Measurements from ENCODE around the gene HES1. TPM values are rescaled to one million over a fixed set of nuclear protein-coding genes. Genes with fewer than 3 reads are reported as not detected.
"Not testable (repeated sequence)": the region's sequence is repeated elsewhere in the genome, so short reads cannot be mapped to it uniquely, and the experiment has no call there.

Gene HES1
- total RNA-seq, 1 experiment from 2014 or later = 44.1 TPM

DNA sequence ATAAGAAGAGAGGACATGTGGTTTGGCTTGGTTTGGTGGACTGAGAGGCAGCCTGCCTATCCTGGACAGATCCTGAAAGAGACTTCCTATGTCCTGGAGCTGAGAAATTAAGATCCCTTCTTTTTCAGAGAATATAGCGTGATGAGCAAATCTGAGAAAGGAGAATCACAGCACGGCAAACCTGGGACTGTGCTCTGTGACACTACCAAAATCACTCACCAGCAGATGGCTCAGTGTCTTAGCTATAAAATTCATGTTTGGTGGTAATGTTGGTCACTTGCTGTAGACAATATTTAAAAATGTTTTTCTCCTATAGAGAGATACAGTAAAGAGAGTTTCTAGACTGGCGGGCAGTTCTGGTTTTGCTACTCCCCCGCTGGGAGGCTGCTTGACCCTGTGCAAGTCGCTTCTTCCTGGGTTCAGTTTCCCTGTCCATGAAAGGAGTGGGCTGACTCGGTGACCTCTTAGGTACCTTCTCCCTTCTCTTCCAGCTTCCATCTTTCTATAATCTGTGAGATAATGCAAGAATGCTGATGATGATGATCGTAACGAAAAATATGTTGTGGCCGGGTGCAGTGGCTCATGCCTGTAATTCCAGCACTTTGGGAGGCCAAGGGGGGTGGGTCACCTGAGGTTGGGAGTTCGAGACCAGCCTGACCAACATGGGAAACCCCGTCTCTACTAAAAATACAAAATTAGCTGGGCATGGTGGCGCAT is 7.6 kb upstream of the HES1 start:
- H3K36me3 ChIP-seq = no peaks in the 10 kb centered on the region
- peaks cover 18% of the 10 kb centered on the region for H3K4me1 ChIP-seq (replicated peaks)
- H3K27me3 ChIP-seq (replicated peaks) = no peaks in the 10 kb centered on the region
- H3K27ac ChIP-seq = no peak overlapping the region
- no peaks in the 10 kb centered on the region for H3K9me3 ChIP-seq (replicated peaks)
- no peak overlapping the region for H3K4me3 ChIP-seq
- DNase-seq (ENCODE audit: low read depth in 1 of 2, low spot score in 2 of 2) = no peak

DNA sequence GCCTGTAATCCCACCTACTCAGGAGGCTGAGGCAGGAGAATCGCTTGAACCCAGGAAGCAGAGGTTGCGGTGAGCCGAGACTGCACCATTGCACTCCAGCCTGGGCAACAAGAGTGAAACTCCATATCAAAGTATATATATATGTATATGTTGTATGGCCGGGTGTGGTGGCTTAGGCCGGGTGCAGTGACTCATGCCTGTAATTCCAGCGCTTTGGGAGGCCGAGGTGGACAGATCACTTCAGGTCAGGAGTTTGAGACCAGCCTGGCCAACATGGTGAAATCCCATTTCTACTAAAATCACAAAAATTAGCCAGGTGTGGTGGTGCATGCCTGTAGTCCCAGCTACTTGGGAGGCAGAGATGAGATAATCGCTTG is 7.0 kb upstream of the HES1 start:
- not testable (repeated sequence) for H3K9me3 ChIP-seq (replicated peaks); H3K27me3 ChIP-seq (replicated peaks); H3K4me3 ChIP-seq; DNase-seq (ENCODE audit: low read depth in 1 of 2, low spot score in 2 of 2); H3K36me3 ChIP-seq; H3K27ac ChIP-seq
- peaks cover 23% of the 10 kb centered on the region for H3K4me1 ChIP-seq (replicated peaks)

DNA sequence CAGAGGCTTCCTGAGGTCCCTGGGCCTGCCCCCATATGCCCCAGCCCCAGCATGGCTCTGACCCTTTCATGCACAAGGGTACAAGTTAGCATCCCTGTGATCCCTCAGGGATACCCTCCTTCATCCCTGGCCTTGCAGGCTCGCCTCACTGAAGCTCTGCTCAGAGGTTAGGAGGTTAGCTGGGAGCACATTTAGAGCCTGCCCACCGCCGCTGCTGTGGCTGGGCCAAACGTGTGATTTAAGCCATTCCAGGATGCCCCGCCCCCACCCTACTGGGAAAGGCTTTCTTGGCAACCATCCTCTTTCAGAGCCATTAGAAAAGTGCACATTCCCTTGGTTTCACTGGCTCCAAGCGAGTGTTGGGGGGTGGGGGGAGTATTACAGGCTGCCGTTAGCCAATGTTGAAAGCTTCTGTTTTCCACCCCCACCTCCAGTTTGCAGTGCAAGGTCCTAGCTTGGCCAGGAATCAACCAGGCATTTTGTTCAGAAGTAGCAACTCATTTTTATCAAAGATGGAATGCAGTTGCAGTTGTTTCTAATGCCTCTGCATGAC is 6.3 kb upstream of the HES1 start:
- Histone ChIP-seq H3K27ac (no peak overlapping the region), H3K36me3 (no peaks in the 10 kb centered on the region), H3K4me1 (replicated peaks) (peaks cover 27% of the 10 kb centered on the region), H3K9me3 (replicated peaks) (no peaks in the 10 kb centered on the region), H3K27me3 (replicated peaks) (no peaks in the 10 kb centered on the region), H3K4me3 (no peak overlapping the region)
- DNase-seq (ENCODE audit: low read depth in 1 of 2, low spot score in 2 of 2) = no peak

DNA sequence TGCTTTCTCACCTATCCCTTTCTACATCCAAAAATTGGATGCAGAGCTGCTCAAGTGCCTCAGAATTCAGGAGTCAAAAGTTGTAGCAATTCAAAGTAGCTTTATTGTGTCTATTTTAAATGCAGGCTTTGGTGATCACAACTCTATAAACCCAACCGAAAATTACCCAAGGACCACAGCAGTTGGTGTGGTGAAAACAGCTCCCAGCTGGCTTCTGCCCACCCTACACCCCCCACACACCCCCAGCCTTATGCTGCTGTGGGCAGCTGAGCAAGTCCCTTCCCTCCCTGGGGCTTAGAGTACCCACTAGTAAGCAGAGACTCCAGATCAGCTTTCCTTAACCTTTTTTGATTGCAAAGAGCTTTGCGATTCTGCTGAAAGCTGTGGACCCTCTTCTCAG is 5.8 kb upstream of the HES1 start:
- peaks cover 29% of the 10 kb centered on the region for H3K4me1 ChIP-seq (replicated peaks)
- H3K9me3 ChIP-seq (replicated peaks) = no peaks in the 10 kb centered on the region
- H3K27ac ChIP-seq = no peak overlapping the region
- DNase-seq (ENCODE audit: low read depth in 1 of 2, low spot score in 2 of 2) = no peak
- H3K27me3 ChIP-seq (replicated peaks) = no peaks in the 10 kb centered on the region
- H3K36me3 ChIP-seq = no peaks in the 10 kb centered on the region
- H3K4me3 ChIP-seq = no peak overlapping the region

DNA sequence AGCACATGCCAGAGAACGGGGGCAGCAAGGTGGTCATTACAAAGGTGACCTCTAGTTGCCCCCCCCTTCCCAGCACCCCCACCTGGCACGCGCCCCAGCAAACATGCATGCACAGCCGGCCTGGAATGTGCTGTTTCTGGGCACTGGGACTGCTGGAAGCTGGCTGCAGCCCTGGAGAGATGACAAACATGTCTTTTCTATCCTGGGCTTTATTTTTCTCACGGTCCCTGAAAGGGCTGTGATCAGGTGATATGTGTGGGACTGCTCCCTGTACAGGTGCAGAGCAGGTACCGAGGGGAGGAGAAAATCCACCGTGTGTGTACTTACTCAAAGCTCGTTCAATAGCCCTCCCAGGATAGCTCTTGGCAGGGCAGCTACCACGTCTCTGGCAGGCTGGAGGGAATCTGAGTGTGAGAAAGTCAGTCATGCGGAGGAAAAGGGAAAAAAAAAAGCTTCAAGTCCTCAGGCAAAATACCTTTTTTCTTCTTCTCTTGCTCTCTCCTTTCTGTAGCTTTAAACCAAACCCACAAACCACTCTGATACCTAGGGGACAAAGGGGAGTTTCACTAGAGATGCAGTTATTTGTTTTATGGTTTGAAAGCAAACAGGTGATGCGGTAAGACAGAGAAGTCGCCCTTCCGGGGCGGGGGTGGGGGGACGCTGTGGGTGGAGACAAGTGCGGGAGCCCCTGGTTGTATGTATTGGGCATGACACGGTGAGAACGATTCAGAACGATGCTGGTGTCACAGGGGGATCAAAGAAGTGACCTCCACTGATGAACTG is 5.0 kb upstream of the HES1 start:
- Histone ChIP-seq H3K27ac (no peak overlapping the region), H3K27me3 (replicated peaks) (no peaks in the 10 kb centered on the region), H3K4me3 (no peak overlapping the region), H3K36me3 (no peaks in the 10 kb centered on the region), H3K4me1 (replicated peaks) (peaks cover 32% of the 10 kb centered on the region), H3K9me3 (replicated peaks) (no peaks in the 10 kb centered on the region)
- no peak for DNase-seq (ENCODE audit: low read depth in 1 of 2, low spot score in 2 of 2)

DNA sequence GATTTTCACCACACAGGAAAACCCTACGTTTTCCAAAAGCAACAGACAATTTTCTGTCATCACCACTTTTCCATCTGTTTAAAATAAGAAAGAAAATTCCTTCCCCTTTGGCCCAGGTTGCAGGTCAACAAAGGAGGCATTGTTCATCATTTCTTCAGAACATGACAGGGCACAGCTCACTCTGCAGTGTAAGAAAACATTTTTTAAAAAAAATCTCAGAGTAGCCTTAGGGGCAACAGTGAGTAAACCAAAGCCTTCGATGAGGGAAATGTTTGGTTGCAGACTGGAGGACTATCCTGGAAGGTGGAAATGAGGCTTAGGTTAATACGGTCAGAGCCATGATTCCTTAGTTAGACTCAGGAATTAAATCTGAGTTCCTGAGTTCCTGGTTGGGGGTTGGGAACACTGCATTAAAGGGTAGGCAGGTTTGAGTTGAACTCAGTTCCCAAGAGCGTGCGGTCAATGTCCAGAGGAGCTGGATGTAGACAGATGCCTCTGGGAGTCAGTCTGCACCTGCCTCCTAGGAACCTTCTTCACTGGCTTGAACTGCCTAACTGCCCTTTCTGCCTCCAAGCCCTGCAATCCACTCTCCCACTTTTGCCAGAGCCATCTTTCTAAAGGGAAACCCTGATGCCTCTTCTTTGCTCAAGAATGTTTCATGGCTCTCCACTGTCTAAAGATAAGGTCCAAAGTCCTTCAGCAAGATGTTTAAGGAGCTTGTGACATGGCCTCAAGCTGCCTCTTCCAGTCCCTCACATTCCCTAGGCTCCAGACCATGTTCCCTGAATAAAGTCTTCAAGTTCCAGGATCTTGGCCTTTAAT is 3.3 kb upstream of the HES1 start:
- Histone ChIP-seq H3K27ac (peak overlapping the region; percentile 82; the same call in 1 of the 2 replicates), H3K9me3 (replicated peaks) (no peaks in the 10 kb centered on the region), H3K27me3 (replicated peaks) (no peaks in the 10 kb centered on the region), H3K4me1 (replicated peaks) (peaks cover 33% of the 10 kb centered on the region), H3K4me3 (no peak overlapping the region), H3K36me3 (peaks cover 13% of the 10 kb centered on the region)
- no peak for DNase-seq (ENCODE audit: low read depth in 1 of 2, low spot score in 2 of 2)

DNA sequence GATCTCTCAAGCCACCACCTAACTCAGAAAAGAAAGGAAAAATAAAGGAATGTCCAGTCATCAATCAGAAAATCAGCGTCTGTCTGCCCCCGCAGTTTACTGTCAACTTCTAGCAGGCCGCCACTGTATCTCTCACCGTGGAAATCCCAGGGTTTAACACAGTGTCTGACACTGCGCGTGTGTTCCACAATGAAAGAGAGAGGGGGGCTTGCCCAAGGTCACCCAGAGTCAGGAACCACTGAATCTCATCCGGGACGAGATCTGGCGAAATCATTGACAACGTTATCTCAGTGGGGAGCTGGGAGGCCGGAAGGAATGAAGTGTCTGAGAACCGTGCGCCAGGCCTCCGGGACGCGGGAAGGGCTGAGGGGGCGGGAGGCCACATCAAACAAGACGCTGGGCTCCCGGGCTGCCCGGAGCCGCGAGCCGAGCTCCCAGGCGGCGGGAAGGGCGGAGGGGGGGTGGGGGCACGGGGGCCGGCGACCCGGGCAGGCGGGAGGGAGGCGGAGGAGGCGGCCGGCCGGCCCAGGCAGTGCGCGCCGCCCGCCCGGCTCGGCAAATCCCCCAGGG is 2.2 kb upstream of the HES1 start:
- peak overlapping the region; percentile 50 for H3K4me3 ChIP-seq
- H3K27me3 ChIP-seq (replicated peaks) = no peaks in the 10 kb centered on the region
- peak overlapping the region; percentile 82 for H3K27ac ChIP-seq
- peaks cover 23% of the 10 kb centered on the region for H3K36me3 ChIP-seq
- peaks cover 39% of the 10 kb centered on the region for H3K4me1 ChIP-seq (replicated peaks)
- no peaks in the 10 kb centered on the region for H3K9me3 ChIP-seq (replicated peaks)
- DNase-seq (ENCODE audit: low read depth in 1 of 2, low spot score in 2 of 2) = peak; percentile 72 to 73

DNA sequence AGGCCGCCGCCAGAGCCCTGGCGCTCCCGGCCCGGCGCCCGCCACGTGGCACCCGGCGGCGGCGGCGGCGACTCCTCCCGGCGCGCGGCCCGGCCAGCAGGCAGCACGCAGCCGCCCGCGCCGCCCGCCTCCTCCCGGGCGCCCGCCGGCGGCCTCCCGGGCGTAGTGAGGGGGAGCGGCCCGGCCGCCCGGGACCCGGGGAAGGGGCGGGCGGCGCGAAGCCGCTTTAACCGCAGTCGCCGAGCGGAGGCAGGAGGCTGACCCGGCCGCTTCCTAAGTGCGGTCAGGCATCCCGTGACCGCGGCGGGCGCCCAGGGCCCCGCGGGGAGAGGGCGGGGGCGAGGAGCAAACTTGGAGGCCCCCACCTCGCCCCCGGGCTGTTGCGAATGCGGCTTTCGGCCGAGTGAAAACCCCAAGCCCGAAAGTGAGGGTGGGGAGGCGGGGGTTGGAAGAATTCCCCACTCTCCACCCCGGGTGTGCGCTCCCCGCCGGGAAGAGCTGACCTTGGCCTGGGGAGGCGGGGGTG is 1.7 kb upstream of the HES1 start:
- peak overlapping the region; percentile 50 for H3K4me3 ChIP-seq
- H3K4me1 ChIP-seq (replicated peaks) = peaks cover 41% of the 10 kb centered on the region
- H3K27ac ChIP-seq = peak overlapping the region; percentile 98
- peaks cover 27% of the 10 kb centered on the region for H3K36me3 ChIP-seq
- DNase-seq (ENCODE audit: low read depth in 1 of 2, low spot score in 2 of 2) = peak in 1 of 2 experiments; percentile 86
- no peaks in the 10 kb centered on the region for H3K27me3 ChIP-seq (replicated peaks)
- no peaks in the 10 kb centered on the region for H3K9me3 ChIP-seq (replicated peaks)

DNA sequence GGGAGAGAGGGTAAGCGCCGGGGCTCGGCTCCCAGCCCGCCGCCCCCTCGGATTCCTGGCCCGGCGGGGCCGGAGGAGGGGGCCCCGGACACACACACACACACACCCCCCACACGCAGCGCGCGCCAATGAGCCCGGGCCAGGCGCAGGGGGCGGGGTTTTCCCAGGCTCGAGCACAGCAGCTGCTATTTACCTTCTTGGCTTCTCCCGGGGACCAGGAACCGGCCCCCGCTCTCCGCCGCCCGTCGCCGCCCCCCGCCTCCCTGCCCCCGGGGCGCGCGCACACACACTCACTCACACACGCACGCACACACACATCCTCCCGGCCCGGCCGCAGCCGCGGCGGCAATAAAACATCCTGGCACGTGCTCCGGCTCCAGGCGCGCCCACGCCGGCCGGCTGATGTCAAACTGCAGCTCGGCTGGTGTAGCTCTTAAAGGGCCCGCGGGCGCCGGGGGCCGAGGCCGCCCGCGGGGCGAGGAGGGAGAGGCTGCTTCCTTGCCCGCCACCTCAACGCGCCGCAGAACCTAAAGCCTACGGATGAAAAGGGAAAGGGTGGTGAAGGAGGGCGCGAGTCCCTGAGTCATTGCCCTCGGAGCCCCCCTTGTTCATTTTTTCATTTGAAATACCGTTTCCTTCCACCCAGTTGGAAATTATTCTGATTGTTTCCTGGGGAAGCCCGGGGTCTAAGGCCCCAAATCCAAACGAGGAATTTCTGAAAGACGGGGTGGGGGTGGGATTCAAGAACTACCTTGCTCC is 1.0 kb upstream of the HES1 start:
- Histone ChIP-seq H3K27me3 (replicated peaks) (no peaks in the 10 kb centered on the region), H3K36me3 (peaks cover 27% of the 10 kb centered on the region), H3K27ac (peak overlapping the region; percentile 98), H3K4me1 (replicated peaks) (peaks cover 48% of the 10 kb centered on the region), H3K4me3 (peak overlapping the region; percentile 50), H3K9me3 (replicated peaks) (no peaks in the 10 kb centered on the region)
- peak; percentile 94 to 95 for DNase-seq (ENCODE audit: low read depth in 1 of 2, low spot score in 2 of 2)

DNA sequence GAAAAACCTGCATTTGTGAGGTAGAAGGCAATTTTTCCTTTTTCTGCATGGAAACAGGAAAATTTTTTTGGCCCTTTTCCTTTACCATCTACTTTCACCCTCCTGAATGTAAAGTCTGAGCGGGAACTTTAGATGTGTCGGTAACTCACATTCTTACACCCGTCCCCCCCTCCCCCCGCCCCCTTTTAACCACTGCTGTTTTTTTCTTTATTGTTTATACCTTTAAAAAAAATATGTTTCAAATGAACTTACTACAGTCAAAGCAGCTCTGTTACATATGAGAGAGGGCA is 487 bp upstream of the HES1 start:
- Histone ChIP-seq H3K27me3 (replicated peaks) (no peaks in the 10 kb centered on the region), H3K27ac (peak overlapping the region; percentile 98), H3K4me1 (replicated peaks) (peaks cover 53% of the 10 kb centered on the region), H3K36me3 (peaks cover 27% of the 10 kb centered on the region), H3K9me3 (replicated peaks) (no peaks in the 10 kb centered on the region), H3K4me3 (peak overlapping the region; percentile 50)
- DNase-seq (ENCODE audit: low read depth in 1 of 2, low spot score in 2 of 2) = no peak

DNA sequence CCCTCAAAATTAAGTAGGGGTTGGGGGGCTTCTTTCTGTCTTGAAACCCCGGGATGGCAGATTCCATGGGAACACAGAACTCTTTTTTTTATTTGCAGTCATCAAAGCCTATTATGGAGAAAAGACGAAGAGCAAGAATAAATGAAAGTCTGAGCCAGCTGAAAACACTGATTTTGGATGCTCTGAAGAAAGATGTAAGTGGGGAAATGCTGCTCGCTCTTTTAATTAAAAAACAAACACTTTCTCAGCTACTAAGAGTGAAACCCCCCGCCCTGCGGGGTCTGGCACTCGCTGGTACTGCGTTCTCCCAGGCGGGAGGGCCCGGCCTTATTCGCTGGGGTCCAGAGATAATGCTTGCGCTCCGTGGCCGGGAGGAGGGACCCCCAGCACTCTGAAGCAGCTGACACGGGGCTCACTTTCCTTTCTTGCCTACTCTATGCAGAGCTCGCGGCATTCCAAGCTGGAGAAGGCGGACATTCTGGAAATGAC is 615 bp downstream of the HES1 start:
- Histone ChIP-seq H3K4me3 (peak overlapping the region; percentile 59), H3K27ac (peak overlapping the region; percentile 100), H3K4me1 (replicated peaks) (peaks cover 61% of the 10 kb centered on the region), H3K9me3 (replicated peaks) (no peaks in the 10 kb centered on the region), H3K27me3 (replicated peaks) (no peaks in the 10 kb centered on the region), H3K36me3 (peaks cover 27% of the 10 kb centered on the region)
- no peak for DNase-seq (ENCODE audit: low read depth in 1 of 2, low spot score in 2 of 2)

DNA sequence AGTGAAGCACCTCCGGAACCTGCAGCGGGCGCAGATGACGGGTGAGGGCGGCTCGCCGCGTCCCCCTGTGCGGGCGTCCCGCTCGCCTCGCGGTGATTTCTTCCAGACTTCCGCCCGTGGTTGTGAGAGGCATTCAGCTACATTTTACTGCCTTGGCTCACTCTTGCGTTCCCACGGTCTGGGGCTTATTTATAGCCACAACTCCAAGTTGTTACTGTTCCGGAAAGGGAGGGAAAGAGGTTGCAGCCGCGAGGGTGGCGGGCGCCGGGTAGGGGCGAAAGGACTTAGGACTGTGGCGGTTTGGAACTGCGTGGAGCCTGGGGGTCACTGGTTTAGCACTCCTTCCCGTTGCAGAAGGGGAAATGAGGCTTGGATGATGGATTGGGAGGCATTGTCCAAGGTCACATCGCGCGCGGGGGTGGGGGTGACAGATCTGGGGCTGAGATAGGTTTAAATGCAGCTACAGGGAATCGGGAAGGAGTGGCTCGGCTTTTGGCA is 1.1 kb downstream of the HES1 start:
- Histone ChIP-seq H3K27me3 (replicated peaks) (no peaks in the 10 kb centered on the region), H3K4me3 (peak overlapping the region; percentile 59), H3K27ac (peak overlapping the region; percentile 100), H3K4me1 (replicated peaks) (peaks cover 66% of the 10 kb centered on the region), H3K9me3 (replicated peaks) (no peaks in the 10 kb centered on the region), H3K36me3 (peaks cover 27% of the 10 kb centered on the region)
- peak; percentile 63 to 80 for DNase-seq (ENCODE audit: low read depth in 1 of 2, low spot score in 2 of 2)
